T-helper 2 cell treated with Interferon-gamma antibody and Interleukin-4, amounts not matched to agents 5 μg/mL and 100 μg/mL, for 36 hours (primary cell): Measurements from ENCODE around the gene PIP5K1C.

Experiments used
- DNase-seq: peaks from one replicate; pipeline ENCODE4 v3.0.0; 2021; ENCODE audit warnings: low spot score
- H3K27ac Mint-ChIP-seq: one replicate; pipeline ENCODE4 v1.8.0; 2021; ENCODE audit warnings: mild to moderate bottlenecking, mixed read lengths
- H3K27me3 Mint-ChIP-seq: one replicate; pipeline ENCODE4 v1.8.0; 2021; ENCODE audit warnings: low read depth, mixed read lengths
- H3K36me3 Mint-ChIP-seq: one replicate; pipeline ENCODE4 v1.8.0; 2021; ENCODE audit warnings: low read depth, mixed read lengths
- H3K4me1 Mint-ChIP-seq: one replicate; pipeline ENCODE4 v1.8.0; 2021; ENCODE audit warnings: low read depth, mixed read lengths
- H3K4me3 Mint-ChIP-seq: one replicate; pipeline ENCODE4 v1.8.0; 2022; ENCODE audit warnings: mild to moderate bottlenecking, moderate library complexity, mixed read lengths
- H3K9me3 Mint-ChIP-seq: one replicate; pipeline ENCODE4 v1.8.0; 2021; ENCODE audit warnings: mixed read lengths

The PIP5K1C gene

DNA sequence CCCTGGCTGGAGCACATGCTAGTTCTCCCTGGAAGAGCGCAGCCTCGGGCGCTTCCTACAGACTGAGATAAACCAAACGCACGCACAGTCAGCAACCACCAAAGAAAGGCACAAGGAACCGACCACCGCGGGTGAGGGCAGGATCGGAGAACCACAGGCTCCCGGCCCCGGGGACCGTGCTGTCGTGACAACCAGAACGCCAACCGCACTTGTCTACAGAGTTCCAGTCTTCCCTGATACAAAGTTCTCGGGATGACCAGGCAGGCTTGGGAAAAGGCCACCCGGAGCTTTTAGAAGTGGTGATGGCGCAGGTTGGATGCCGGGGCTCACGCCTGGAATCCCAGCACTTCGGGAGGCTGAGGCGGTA, 40.5 kb downstream of the PIP5K1C start:
- H3K9me3 Mint-ChIP-seq = no peaks in the 10 kb centered on the region
- no peak overlapping the region for H3K4me3 Mint-ChIP-seq
- no peak for DNase-seq
- no peak overlapping the region for H3K27ac Mint-ChIP-seq
- no peaks in the 10 kb centered on the region for H3K4me1 Mint-ChIP-seq
- peaks cover 5% of the 10 kb centered on the region for H3K36me3 Mint-ChIP-seq
- H3K27me3 Mint-ChIP-seq = no peaks in the 10 kb centered on the region

DNA sequence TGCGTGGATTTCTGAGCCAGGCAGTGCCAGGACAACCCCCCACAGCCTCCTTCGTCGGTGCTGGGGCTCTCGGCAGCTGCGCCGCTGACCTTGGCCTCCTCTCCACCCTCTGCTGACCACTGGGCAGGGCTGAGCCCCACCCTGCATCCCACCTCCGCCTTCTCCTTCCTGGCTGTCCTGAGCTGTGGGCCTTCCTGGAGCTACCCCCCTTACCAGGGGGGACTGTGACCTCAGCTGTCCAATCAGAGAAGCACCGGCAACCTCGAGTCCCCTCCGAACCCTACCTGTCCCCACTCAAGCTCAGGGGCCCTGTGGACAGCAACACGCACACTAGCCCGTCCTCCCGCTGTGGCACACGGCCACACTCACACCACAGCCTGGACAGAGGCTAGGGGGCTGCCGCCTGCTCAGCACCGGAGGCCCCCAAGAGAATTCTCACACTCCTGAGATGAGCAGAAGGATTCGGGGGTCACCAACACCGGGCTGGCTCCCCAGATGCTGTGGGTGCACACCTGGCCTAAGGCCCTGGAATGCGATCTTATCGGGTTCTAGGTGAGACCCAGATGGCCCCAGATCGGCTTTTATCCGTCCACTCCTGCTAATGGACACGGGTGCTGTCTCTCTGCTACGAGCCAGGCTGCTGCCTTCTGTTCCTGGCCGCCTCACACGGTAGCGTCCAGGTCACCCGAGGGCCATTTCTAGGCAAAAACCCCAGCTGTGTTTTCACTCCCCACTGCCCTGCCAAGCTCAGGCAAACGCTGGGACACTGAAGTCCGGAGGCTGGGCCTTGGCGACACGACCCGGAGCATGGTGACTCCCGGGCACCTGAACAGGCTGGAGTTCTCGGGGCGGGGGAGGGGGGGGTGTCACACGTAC, 41.2 kb downstream of the PIP5K1C start:
- Mint-ChIP-seq H3K9me3 (no peaks in the 10 kb centered on the region), H3K4me3 (no peak overlapping the region), H3K27me3 (no peaks in the 10 kb centered on the region), H3K27ac (no peak overlapping the region), H3K4me1 (no peaks in the 10 kb centered on the region), H3K36me3 (peaks cover 5% of the 10 kb centered on the region)
- DNase-seq = no peak

DNA sequence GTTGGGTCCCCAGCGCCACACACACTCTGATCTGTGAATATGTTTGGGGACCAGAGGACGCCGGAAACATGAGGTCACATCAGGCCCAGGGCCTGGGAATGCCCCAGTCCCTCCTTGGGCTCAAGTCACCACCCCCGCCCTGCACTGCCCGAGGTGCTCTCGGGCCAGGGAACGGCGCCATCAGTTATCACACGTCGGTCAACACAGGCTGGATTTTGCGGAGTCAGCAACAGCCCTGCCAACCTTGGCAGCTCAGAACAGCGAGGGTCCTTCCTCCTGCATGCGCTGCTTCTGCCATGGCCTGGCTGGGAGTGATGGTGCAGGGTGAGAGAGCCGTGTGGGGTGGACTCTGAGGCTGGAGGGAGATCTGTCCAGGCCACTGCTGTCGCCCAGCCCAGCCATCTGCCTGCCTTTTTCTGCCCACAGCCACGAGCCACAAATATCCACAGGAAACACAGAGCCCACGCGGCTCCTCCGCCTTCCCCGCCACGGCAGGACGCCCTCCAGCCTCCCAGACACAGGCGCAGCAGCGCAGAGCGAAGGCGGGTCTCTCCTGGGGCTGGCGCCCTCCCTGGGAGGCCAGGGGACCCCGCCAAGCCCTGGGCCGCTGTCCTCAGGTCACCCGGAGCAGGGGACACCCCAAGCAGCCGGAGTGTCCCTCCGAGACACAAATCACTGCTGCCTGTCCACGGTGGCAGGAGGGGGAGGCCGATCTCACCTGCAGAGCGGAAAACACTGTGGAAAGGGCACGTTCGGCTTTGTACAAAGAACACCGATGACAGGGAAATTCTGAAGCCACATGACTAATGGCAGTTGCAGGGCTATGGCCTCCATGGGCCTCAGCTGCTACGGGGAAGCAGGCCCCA, 42.0 kb downstream of the PIP5K1C start:
- H3K9me3 Mint-ChIP-seq = no peaks in the 10 kb centered on the region
- H3K4me3 Mint-ChIP-seq = no peak overlapping the region
- H3K27me3 Mint-ChIP-seq = no peaks in the 10 kb centered on the region
- peaks cover 5% of the 10 kb centered on the region for H3K36me3 Mint-ChIP-seq
- no peaks in the 10 kb centered on the region for H3K4me1 Mint-ChIP-seq
- DNase-seq = no peak
- H3K27ac Mint-ChIP-seq = no peak overlapping the region

DNA sequence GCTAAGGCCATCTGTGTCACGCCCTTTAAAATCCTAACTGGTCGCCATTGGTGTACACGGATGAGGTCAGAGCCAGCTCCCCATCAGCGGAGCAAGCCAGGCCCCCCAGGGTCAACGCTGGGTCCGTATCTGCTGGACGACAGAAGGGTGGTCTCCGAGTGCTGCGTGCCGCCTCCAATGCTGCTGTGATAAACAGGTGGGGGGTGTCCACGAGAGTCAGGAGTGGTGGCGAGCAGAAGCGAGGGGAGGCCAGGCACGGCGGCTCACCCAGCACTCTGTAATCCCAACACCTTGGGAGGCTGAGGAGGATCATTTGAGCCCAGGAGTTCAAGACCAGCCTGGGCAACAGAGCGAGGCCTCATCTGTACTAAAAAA, 42.9 kb downstream of the PIP5K1C start:
- DNase-seq = no peak
- Mint-ChIP-seq H3K4me1 (no peaks in the 10 kb centered on the region), H3K4me3 (no peak overlapping the region), H3K27ac (no peak overlapping the region), H3K27me3 (no peaks in the 10 kb centered on the region), H3K9me3 (no peaks in the 10 kb centered on the region), H3K36me3 (peaks cover 5% of the 10 kb centered on the region)

DNA sequence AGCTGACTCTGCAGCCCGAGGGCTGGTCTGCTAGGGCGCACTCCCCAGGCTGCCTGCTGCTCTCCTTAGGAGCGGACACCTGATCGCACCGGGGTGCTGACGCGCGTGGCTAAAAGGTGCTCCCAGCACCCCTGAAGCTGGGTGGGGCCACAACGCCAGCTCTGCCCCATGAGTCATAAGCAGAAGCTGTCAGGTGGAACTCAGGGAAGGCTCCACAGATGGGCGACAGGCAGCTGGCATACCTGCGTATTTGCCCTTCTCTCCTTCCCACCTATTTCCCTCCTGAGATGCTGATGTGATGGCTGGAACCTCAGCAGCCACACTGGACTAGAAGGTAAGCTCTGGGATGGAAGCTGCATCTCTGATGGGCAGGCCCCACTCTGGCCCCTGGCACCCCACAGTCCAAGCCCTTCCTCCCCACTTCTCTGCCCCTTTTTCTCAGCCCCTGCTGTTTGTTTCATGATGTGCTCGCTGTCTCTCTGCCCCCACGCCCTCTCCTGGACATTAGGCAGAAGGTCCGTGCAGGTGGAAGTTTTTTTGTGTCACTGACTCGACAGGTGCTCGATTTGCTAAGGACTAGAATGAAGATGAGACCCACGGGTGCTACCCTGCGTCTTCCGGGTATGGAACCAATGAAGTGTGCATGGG, 43.4 kb downstream of the PIP5K1C start:
- Mint-ChIP-seq H3K27ac (no peak overlapping the region), H3K9me3 (no peaks in the 10 kb centered on the region), H3K27me3 (no peaks in the 10 kb centered on the region), H3K4me1 (no peaks in the 10 kb centered on the region), H3K36me3 (peaks cover 5% of the 10 kb centered on the region), H3K4me3 (no peak overlapping the region)
- no peak for DNase-seq

DNA sequence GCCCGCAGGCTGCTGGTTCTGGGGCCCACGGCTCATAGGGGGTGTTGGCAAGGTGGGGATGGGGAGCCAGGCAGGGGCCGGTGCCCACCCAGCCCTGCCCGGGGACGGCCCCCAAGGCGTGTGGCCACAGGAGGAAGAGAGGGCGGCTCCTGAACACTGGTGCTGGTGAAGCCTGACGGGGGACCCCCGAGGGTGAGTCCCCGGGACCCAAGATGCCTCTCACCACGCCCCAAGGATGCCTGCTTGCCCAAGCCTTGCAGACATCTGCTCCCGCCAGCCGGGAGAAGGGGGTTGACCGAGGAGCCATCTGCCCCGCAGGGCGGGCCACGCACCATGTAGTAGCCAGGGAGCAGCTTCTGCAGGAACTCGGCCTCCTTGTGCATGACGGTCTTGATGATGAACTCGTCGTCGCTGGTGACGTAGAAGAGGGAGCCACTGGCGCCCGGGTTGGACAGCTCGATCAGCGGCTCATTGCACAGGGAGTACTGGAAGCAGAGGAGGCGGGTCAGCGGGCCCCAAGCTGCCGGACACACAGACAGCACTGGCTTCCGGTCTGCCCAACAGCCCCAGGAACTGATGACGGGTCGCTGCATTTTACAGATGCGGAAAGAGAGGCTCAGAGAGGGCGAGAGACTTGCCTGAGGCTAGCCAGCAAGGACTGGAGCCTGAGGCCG, 44.1 kb downstream of the PIP5K1C start:
- H3K36me3 Mint-ChIP-seq = peaks cover 5% of the 10 kb centered on the region
- H3K9me3 Mint-ChIP-seq = no peaks in the 10 kb centered on the region
- H3K27me3 Mint-ChIP-seq = no peaks in the 10 kb centered on the region
- H3K4me3 Mint-ChIP-seq = no peak overlapping the region
- no peak overlapping the region for H3K27ac Mint-ChIP-seq
- H3K4me1 Mint-ChIP-seq = no peaks in the 10 kb centered on the region
- DNase-seq = no peak

DNA sequence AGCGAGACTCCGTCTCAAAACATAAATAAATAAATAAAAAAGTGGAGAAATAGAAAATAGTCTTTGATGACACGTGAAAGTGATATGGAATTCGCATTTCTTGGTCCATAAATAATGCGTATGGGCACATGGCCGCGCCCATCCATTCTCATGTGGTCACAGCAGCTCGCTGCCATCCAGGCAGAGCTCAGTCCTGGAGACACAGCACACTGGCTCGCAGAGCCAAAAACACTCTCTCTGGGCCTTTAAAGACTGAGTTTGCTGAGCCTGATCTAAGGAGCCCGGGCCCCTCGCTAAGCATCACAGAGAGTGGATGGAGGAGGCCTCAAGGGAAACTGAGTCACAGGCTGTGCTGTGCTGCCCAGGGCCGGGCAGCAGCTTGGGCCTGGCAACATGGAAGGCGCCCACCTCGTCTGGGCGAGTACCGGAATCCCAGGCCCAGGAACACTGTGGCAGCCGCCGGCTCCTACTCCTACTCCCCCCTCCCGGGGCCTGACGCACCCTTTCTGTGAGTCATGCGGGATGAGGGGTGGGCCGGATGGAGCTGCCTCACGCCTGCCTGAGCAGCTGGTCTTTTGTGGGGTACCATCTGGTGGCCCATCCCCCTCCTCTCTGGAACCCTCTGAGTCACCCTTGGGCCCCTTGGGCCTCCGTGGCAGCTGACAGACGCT, 44.7 kb downstream of the PIP5K1C start:
- no peaks in the 10 kb centered on the region for H3K27me3 Mint-ChIP-seq
- no peaks in the 10 kb centered on the region for H3K4me1 Mint-ChIP-seq
- H3K9me3 Mint-ChIP-seq = no peaks in the 10 kb centered on the region
- no peak for DNase-seq
- H3K4me3 Mint-ChIP-seq = no peak overlapping the region
- peaks cover 4% of the 10 kb centered on the region for H3K36me3 Mint-ChIP-seq
- H3K27ac Mint-ChIP-seq = no peak overlapping the region

DNA sequence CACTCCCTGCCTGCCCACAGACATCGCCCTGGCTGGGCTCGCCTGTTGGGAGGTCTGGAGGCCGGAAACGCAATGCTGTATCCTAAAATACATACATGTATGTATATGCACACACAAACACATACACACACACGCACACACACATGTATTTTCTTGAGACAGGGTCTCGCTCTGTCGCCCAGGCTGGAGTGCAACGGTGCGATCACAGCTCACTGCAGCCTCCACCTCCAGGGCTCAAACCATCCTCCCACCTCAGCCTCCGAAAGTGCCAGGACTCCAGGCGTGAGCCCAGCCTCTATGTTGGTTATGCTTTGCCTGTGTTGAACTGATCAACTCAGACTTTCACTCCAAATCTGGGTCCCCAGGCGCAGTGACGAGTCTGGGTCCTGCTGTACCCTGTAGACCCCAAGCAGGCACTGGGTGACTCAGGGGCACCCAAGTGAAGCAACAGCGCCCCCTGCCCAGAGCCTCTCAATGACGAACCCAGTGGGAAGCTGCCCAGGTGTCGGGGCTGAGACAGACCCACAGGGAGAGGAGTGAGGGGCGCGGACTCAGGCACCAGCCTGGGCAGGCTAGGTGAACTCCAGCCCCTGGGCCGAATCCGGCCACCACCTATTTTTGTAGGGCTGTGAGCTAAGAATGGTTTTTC, 46.3 kb downstream of the PIP5K1C start:
- Mint-ChIP-seq H3K27ac (no peak overlapping the region), H3K4me1 (no peaks in the 10 kb centered on the region), H3K36me3 (peaks cover 4% of the 10 kb centered on the region), H3K9me3 (no peaks in the 10 kb centered on the region), H3K4me3 (no peak overlapping the region), H3K27me3 (no peaks in the 10 kb centered on the region)
- DNase-seq = no peak

DNA sequence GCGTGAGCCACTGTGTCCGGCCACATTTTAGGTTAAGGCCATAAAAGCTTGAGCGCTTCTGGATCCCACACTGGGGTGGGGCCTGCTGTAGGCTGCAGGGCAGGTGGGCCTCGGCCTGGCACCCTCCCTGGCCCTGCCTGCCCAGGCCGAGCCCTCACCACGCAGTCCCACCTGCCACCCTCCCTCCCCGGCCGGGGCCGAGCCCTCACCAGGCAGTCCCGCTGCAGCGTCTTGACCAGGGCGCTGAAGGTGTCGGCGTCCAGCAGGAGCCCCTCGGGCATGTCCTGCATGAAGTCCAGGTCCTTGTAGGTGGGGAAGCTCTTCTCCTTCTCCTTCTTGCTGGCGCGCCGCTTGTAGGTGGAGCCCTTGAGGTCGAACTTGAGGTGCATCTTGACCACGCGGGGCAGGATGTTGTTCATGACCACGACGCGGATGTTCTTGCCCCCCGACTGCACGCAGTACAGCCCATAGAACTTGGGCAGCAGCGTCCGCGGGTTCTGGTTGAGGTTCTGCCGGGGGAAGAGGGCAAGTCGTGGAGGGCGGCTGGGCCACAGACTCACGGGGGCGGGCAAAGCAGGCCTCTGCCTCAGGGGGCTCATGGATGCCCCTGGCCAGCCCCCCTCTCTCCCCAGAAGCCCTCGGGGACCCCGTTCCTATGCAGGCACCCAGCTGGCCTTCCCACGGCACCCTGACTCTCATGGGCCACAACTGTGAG, 47.0 kb downstream of the PIP5K1C start:
- DNase-seq = no peak
- Mint-ChIP-seq H3K36me3 (peaks cover 4% of the 10 kb centered on the region), H3K27ac (no peak overlapping the region), H3K4me3 (no peak overlapping the region), H3K27me3 (no peaks in the 10 kb centered on the region), H3K9me3 (no peaks in the 10 kb centered on the region), H3K4me1 (no peaks in the 10 kb centered on the region)

DNA sequence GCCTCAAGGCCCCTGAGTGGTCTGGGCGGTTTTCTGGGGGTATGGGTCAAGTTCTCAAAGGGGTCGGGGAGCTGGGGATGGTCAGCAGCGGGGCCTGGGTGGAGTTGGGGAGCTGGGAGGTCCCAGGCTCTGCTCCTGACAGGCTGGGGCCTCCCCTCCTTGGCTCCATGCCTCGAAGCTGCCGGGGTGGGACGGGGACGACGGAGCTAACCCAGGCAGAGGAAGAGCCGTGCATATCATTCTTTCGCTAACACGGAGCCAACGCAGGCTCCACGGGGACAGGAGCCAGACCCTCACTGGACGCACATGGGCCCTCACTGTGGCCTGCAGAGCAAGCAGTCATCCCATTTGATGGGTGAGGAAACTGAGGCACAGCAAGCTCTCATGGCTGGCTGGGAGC, 47.8 kb downstream of the PIP5K1C start:
- Mint-ChIP-seq H3K9me3 (no peaks in the 10 kb centered on the region), H3K27me3 (no peaks in the 10 kb centered on the region), H3K27ac (no peak overlapping the region), H3K4me3 (no peak overlapping the region), H3K4me1 (no peaks in the 10 kb centered on the region), H3K36me3 (peaks cover 4% of the 10 kb centered on the region)
- no peak for DNase-seq

DNA sequence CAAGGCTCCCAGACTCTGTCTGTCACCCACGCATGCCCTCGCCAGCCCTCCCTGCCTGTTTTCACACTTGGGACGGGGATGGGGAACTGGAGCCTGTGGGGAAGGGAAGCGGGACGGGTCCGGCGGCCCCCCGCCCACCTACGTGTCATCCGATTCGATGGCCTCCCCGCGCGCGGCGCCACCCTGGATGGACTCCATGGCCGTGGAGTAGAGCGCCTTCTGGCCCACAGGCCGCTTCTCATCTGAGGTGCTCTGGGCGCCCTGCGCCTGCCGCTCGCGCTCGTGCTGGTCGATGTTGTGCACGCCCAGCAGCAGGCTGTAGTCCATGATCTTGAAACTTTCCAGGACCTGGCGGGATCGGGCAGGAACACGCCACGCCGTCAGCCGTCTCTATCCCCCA, 48.6 kb downstream of the PIP5K1C start:
- Mint-ChIP-seq H3K27ac (no peak overlapping the region), H3K9me3 (no peaks in the 10 kb centered on the region), H3K36me3 (no peaks in the 10 kb centered on the region), H3K4me1 (no peaks in the 10 kb centered on the region), H3K27me3 (no peaks in the 10 kb centered on the region), H3K4me3 (no peak overlapping the region)
- no peak for DNase-seq

DNA sequence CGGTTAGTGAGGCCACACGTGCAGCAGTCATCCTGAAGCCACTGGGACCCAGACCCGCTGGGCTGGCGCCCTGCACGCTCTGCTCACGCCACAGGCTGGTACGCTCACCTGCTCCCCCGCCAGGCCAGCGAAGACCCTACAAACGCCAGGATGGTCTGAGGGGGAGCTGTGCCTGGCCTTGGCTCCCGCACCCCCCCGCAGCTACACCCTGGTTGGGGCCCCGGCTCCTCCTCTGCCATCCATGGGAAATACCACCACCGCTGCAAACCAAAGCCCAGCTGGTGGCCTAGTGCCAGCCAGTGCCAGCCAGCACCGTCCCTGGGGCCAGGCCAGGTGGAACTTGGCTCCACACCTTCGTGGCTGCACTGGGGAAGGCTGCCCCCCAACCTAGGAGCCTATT, 50.4 kb downstream of the PIP5K1C start:
- Mint-ChIP-seq H3K4me1 (no peaks in the 10 kb centered on the region), H3K9me3 (no peaks in the 10 kb centered on the region), H3K27me3 (no peaks in the 10 kb centered on the region), H3K27ac (no peak overlapping the region), H3K36me3 (no peaks in the 10 kb centered on the region), H3K4me3 (no peak overlapping the region)
- DNase-seq = no peak
